ENCODE results near the gene PUSL1. TPM values are rescaled to one million over a fixed set of nuclear protein-coding genes. Genes with fewer than 3 reads are reported as not detected.

PUSL1 gene
- total and polyA plus RNA-seq, 2 experiments from 2014 or later, result 41.5 to 55.8 TPM

- TF ChIP-seq ZNF462 (CRISPR knock-in tag; IDR thresholded peaks at IDR 0.05), result no peak
- TF ChIP-seq CREB1 (CRISPR knock-in tag; IDR thresholded peaks at IDR 0.05; ENCODE audit: low read depth), result no peak
- TF ChIP-seq STAT1 (IDR thresholded peaks at IDR 0.05; ENCODE audit: unreplicated experiment), result no peak
- TF ChIP-seq POLR2AphosphoS5 (IDR thresholded peaks at IDR 0.05; ENCODE audit: low read depth), result no peak
Measured at GRCh38 chr1:1292442-1292779, 16.0 kb upstream of the PUSL1 start (continued).

DNA sequence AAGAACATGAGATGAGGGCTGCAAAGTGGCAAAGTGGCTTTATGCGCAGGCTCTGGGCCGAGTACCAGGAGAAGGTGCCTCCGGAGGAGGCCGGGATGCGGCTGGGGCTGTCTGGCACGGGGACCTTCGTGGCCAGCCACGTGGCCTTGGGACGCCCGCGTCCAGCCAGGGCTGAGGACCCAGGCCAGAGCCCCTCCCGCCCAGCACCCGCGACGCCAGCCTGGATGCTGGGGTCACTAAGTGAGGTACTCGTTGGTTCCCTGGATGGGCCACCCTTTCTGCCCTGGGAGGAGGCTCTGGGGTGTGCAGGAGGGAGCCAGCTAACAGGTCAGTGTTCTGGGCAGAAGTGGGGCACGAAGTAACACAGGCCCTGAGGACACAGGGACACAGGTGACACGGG lies 15.5 kb upstream of the PUSL1 start:
- Histone ChIP-seq H3K36me3 (ENCODE audit: insufficient read depth) (no peaks in the 10 kb centered on the region), H3K4me2 (no peak overlapping the region), H3K27me3 (ENCODE audit: insufficient read depth) (no peaks in the 10 kb centered on the region), H4K20me1 (replicated peaks; ENCODE audit: insufficient read depth) (no peaks in the 10 kb centered on the region), H3K4me3 (no peak overlapping the region), H3F3A (replicated peaks; ENCODE audit: low read depth) (0 out of 2 replicates have a peak, but pooled peaks cover 9% of the 10 kb centered on the region), H3K4me1 (ENCODE audit: insufficient read depth) (no peaks in the 10 kb centered on the region), H3K79me2 (replicated peaks; ENCODE audit: insufficient read depth) (no peaks in the 10 kb centered on the region), H3K9me2 (ENCODE audit: insufficient read depth) (no peaks in the 10 kb centered on the region), H3K27ac (ENCODE audit: low read depth) (no peak overlapping the region), H2AFZ (no peak overlapping the region)
- H3K9me3 Mint-ChIP-seq, result peaks cover 3% of the 10 kb centered on the region; the same call in 2 of the 3 replicates
- DNase-seq (ENCODE audit: low spot score) (no peak), ATAC-seq (no peak)
- H3K4me1 Mint-ChIP-seq, result peaks cover 4% of the 10 kb centered on the region; the same call in 1 of the 3 replicates
- no peaks in the 10 kb centered on the region for H3K36me3 Mint-ChIP-seq (ENCODE audit: low read depth)
- peaks cover 11% of the 10 kb centered on the region for H3K27me3 Mint-ChIP-seq (ENCODE audit: insufficient read depth, low read depth, poor library complexity)
- H3K27ac Mint-ChIP-seq, result no peak overlapping the region
- TF ChIP-seq CREB1 (CRISPR knock-in tag; IDR thresholded peaks at IDR 0.05; ENCODE audit: low read depth), result no peak
- TF ChIP-seq, protein P1, sequence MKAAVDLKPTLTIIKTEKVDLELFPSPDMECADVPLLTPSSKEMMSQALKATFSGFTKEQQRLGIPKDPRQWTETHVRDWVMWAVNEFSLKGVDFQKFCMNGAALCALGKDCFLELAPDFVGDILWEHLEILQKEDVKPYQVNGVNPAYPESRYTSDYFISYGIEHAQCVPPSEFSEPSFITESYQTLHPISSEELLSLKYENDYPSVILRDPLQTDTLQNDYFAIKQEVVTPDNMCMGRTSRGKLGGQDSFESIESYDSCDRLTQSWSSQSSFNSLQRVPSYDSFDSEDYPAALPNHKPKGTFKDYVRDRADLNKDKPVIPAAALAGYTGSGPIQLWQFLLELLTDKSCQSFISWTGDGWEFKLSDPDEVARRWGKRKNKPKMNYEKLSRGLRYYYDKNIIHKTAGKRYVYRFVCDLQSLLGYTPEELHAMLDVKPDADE (IDR thresholded peaks at IDR 0.05), result no peak
- TF ChIP-seq ZNF114 (CRISPR knock-in tag; IDR thresholded peaks at IDR 0.05), result no peak
- TF ChIP-seq ZNF331 (CRISPR knock-in tag; IDR thresholded peaks at IDR 0.05; ENCODE audit: low read depth), result no peak
- no peak for TF ChIP-seq EZH2 (IDR thresholded peaks at IDR 0.05; ENCODE audit: low read depth, unreplicated experiment)
- TF ChIP-seq STAT1 (IDR thresholded peaks at IDR 0.05; ENCODE audit: unreplicated experiment), result no peak
- no peak for TF ChIP-seq CTCF (conservative IDR thresholded peaks at IDR 0.05; ENCODE audit: low read depth in 2 of 2)
- no peak overlapping the region for H3K4me3 Mint-ChIP-seq

Measured in GM23338 (cell line).